OCI-LY7 (cell line): Measurements from ENCODE around the gene SEPHS1.

Experiments
- CTCF ChIP-seq: fragments of 200-600 bp; sonication (generic); conservative IDR thresholded peaks from 2 replicates; pipeline ENCODE4 v1.5.1; 2014; ENCODE audit warnings: mild to moderate bottlenecking, antibody characterized with exemption, low read length, moderate library complexity, mixed read lengths
- EZH2phosphoT487 ChIP-seq: fragments of 200-600 bp; sonication (generic); IDR thresholded peaks from 2 replicates; pipeline ENCODE4 v1.6.1; 2018; ENCODE audit warnings: low read depth, borderline replicate concordance, mild to moderate bottlenecking, mixed run types, antibody characterized with exemption, low read length, moderate library complexity, mixed read lengths

GRCh38 chr10:13360587-13360986 is 12.5 kb upstream of the SEPHS1 start:
- TF ChIP-seq CTCF (no peak), EZH2phosphoT487 (no peak)
